ENCODE data around the gene DDOST. TPM values are rescaled to one million over a fixed set of nuclear protein-coding genes. Genes with fewer than 3 reads are reported as not detected.

DDOST gene
- polyA plus RNA-seq, 3 donors from 2014 or later = 365 to 518 (median 376) TPM

DNA sequence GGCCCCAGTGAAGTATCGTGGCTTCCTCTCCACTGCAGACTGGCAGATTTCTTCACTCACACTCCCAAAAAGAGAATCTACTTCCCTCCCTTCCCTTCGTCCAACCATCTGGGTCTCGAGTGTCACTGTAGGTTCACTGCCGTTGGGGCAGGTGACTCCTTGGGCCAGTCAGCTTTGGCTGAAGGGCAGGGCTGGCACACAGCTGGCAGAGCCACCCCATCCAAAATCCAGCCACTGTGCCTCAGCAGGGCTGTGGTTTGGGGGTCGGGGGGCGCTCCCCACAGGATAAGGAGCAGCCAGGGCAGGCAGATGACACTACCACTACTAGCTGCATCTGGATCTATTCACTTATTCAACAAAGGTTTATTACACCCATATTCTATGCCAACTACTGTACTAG, 18.1 kb downstream of the DDOST start:
- H3K4me1 Mint-ChIP-seq = peaks cover 3 to 6% of the 10 kb centered on the region in 2 donors
- no peak overlapping the region for H3K4me3 Mint-ChIP-seq
- H3K36me3 Mint-ChIP-seq = peaks cover 0 to 15% (median 9%) of the 10 kb centered on the region in 3 donors
- no peak for DNase-seq
- H3K27ac Mint-ChIP-seq = peak overlapping the region in 1 of 6 donors; percentile 22
- peaks cover 0 to 8% (median 3%) of the 10 kb centered on the region in 3 donors for H3K27me3 Mint-ChIP-seq (ENCODE audit: low read depth in 3 of 3)
- H3K9me3 Mint-ChIP-seq = no peaks in the 10 kb centered on the region

- Mint-ChIP-seq H3K27ac (no peak overlapping the region), H3K9me3 (no peaks in the 10 kb centered on the region), H3K36me3 (peaks cover 0 to 16% (median 11%) of the 10 kb centered on the region in 3 donors), H3K4me3 (no peak overlapping the region), H3K27me3 (ENCODE audit: low read depth in 3 of 3) (peaks cover under 1 to 8% (median 3%) of the 10 kb centered on the region in 3 donors), H3K4me1 (peaks cover 3 to 6% of the 10 kb centered on the region in 2 donors)
- DNase-seq = no peak
These were observed 19.2 kb downstream of the DDOST start for GRCh38 chr1:20641975-20642374.

- Mint-ChIP-seq H3K27ac (peak overlapping the region in 2 of 6 donors; percentile 7 to 21), H3K4me3 (no peak overlapping the region)
These were observed 21.0 kb downstream of the DDOST start for GRCh38 chr1:20640183-20640597.

GRCh38 chr1:20636785-20637347, 24.3 kb downstream of the DDOST start:
- Mint-ChIP-seq H3K4me3 (no peak overlapping the region), H3K27ac (peak overlapping the region in 2 of 6 donors; percentile 46 to 54)

More at GRCh38 chr1:20640183-20640597, 21.0 kb downstream of the DDOST start:
- Mint-ChIP-seq H3K9me3 (no peaks in the 10 kb centered on the region), H3K27me3 (ENCODE audit: low read depth in 3 of 3) (peaks cover 2 to 8% (median 3%) of the 10 kb centered on the region in 3 donors), H3K4me1 (peaks cover 6% of the 10 kb centered on the region in 2 donors), H3K36me3 (peaks cover 0 to 16% (median 11%) of the 10 kb centered on the region in 3 donors)
- DNase-seq = peak; percentile 34 to 57 (median 52)

GRCh38 chr1:20634594-20635084, 26.5 kb downstream of the DDOST start:
- peaks cover 0 to 13% (median 3%) of the 10 kb centered on the region in 3 donors for H3K36me3 Mint-ChIP-seq
- peak in 1 of 3 donors; percentile 17 for DNase-seq
- no peaks in the 10 kb centered on the region for H3K9me3 Mint-ChIP-seq

More at GRCh38 chr1:20636785-20637347, 24.3 kb downstream of the DDOST start:
- no peaks in the 10 kb centered on the region for H3K9me3 Mint-ChIP-seq
- peaks cover 19 to 23% of the 10 kb centered on the region in 2 donors for H3K4me1 Mint-ChIP-seq
- peaks cover 0 to 16% (median 8%) of the 10 kb centered on the region in 3 donors for H3K36me3 Mint-ChIP-seq
- DNase-seq = no peak
- H3K27me3 Mint-ChIP-seq (ENCODE audit: low read depth in 3 of 3) = peaks cover 3 to 14% (median 6%) of the 10 kb centered on the region in 3 donors

GRCh38 chr1:20634065-20634593, 27.0 kb downstream of the DDOST start:
- no peaks in the 10 kb centered on the region for H3K9me3 Mint-ChIP-seq
- peaks cover 0 to 14% (median 3%) of the 10 kb centered on the region in 3 donors for H3K27me3 Mint-ChIP-seq (ENCODE audit: low read depth in 3 of 3)
- H3K4me3 Mint-ChIP-seq = peak overlapping the region; percentile 88 to 91 (median 91)
- peaks cover 16 to 17% of the 10 kb centered on the region in 2 donors for H3K4me1 Mint-ChIP-seq
- peak overlapping the region; percentile 27 to 84 (median 84) for H3K27ac Mint-ChIP-seq
- DNase-seq = no peak
- peaks cover 0 to 12% (median 3%) of the 10 kb centered on the region in 3 donors for H3K36me3 Mint-ChIP-seq

More at GRCh38 chr1:20634594-20635084, 26.5 kb downstream of the DDOST start:
- H3K27me3 Mint-ChIP-seq (ENCODE audit: low read depth in 3 of 3) = peaks cover 0 to 14% (median 2%) of the 10 kb centered on the region in 3 donors
- H3K4me3 Mint-ChIP-seq = peak overlapping the region; percentile 88 to 91 (median 91)
- H3K27ac Mint-ChIP-seq = peak overlapping the region in 5 of 6 donors; percentile 27 to 84 (median 83)
- H3K4me1 Mint-ChIP-seq = peaks cover 16 to 17% of the 10 kb centered on the region in 2 donors

GRCh38 chr1:20633190-20634064, 27.7 kb downstream of the DDOST start, which contains the start of gene PINK1:
Gene PINK1, plus strand, starts transcription at chr1:20633458. Its CDS starts 91 bp downstream, at chr1:20633549.
- peak within 1 kb of the TSS; percentile 88 to 91 (median 91) for H3K4me3 Mint-ChIP-seq
- H3K27me3 Mint-ChIP-seq (ENCODE audit: low read depth in 3 of 3) = peaks cover 3 to 14% (median 4%) of the 10 kb centered on the region in 3 donors
- peak within 1 kb of the TSS; percentile 27 to 84 (median 84) for H3K27ac Mint-ChIP-seq
- H3K4me1 Mint-ChIP-seq = peaks cover 16 to 17% of the 10 kb centered on the region in 2 donors
- H3K36me3 Mint-ChIP-seq = peaks cover 0 to 5% (median 3%) of the 10 kb centered on the region in 3 donors
- H3K9me3 Mint-ChIP-seq = no peaks in the 10 kb centered on the region
- DNase-seq = peak; percentile 89 to 92 (median 89)

- no peak for DNase-seq
- Mint-ChIP-seq H3K27me3 (ENCODE audit: low read depth in 3 of 3) (peaks cover 4 to 14% (median 5%) of the 10 kb centered on the region in 3 donors), H3K9me3 (no peaks in the 10 kb centered on the region), H3K4me3 (peak overlapping the region; percentile 80 to 84 (median 83)), H3K36me3 (no peaks in the 10 kb centered on the region), H3K27ac (peak overlapping the region in 4 of 6 donors; percentile 23 to 83 (median 47)), H3K4me1 (peaks cover 16 to 17% of the 10 kb centered on the region in 2 donors)
These were observed 28.8 kb downstream of the DDOST start for GRCh38 chr1:20632386-20632785.

DNA sequence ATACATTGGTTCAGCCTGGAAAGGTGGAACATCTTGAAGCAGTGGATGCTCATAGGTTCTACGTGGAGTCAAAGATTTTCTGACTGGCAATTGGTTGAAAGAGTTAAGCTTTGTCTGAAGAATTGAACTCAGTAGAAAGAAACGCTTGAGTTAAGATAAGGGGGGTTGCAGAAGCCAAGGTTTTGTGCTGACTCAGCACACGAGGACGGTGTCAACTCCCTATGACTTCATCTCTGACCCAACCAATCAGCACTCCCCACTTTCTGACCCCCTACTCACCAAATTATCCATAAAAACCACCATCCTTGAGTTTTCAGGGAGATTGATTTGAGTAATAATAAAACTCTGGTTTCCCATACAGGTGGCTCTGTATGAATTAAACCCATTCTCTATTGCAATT, 30.4 kb downstream of the DDOST start:
- H3K4me1 Mint-ChIP-seq = peaks cover 14 to 17% of the 10 kb centered on the region in 2 donors
- H3K9me3 Mint-ChIP-seq = no peaks in the 10 kb centered on the region
- no peaks in the 10 kb centered on the region for H3K36me3 Mint-ChIP-seq
- no peak overlapping the region for H3K27ac Mint-ChIP-seq
- DNase-seq = no peak
- peaks cover 4 to 13% (median 5%) of the 10 kb centered on the region in 3 donors for H3K27me3 Mint-ChIP-seq (ENCODE audit: low read depth in 3 of 3)
- no peak overlapping the region for H3K4me3 Mint-ChIP-seq

- H3K4me1 Mint-ChIP-seq = no peaks in the 10 kb centered on the region
- no peak for DNase-seq
- H3K4me3 Mint-ChIP-seq = no peak overlapping the region
- no peaks in the 10 kb centered on the region for H3K9me3 Mint-ChIP-seq
- H3K36me3 Mint-ChIP-seq = no peaks in the 10 kb centered on the region
- peaks cover 2 to 11% (median 5%) of the 10 kb centered on the region in 3 donors for H3K27me3 Mint-ChIP-seq (ENCODE audit: low read depth in 3 of 3)
- H3K27ac Mint-ChIP-seq = no peak overlapping the region
These were observed 34.6 kb downstream of the DDOST start for GRCh38 chr1:20626524-20626923.

GRCh38 chr1:20626098-20626427, 35.1 kb downstream of the DDOST start:
- Mint-ChIP-seq H3K27me3 (ENCODE audit: low read depth in 3 of 3) (peaks cover 2 to 11% (median 5%) of the 10 kb centered on the region in 3 donors), H3K27ac (no peak overlapping the region), H3K4me1 (no peaks in the 10 kb centered on the region), H3K36me3 (no peaks in the 10 kb centered on the region), H3K4me3 (no peak overlapping the region), H3K9me3 (no peaks in the 10 kb centered on the region)
- no peak for DNase-seq

GRCh38 chr1:20625176-20626097, 35.7 kb downstream of the DDOST start:
- H3K4me1 Mint-ChIP-seq = no peaks in the 10 kb centered on the region
- DNase-seq = no peak
- no peaks in the 10 kb centered on the region for H3K9me3 Mint-ChIP-seq
- peaks cover 2 to 11% (median 5%) of the 10 kb centered on the region in 3 donors for H3K27me3 Mint-ChIP-seq (ENCODE audit: low read depth in 3 of 3)
- H3K27ac Mint-ChIP-seq = no peak overlapping the region
- peak overlapping the region in 1 of 5 donors; percentile 1 for H3K4me3 Mint-ChIP-seq
- H3K36me3 Mint-ChIP-seq = no peaks in the 10 kb centered on the region

Data from immature natural killer cell (primary cell).